DOHH2 (cell line): ENCODE data around the gene AGXT.

ENCODE experiments used
- CTCF ChIP-seq: fragments of 200-600 bp; sonication (generic); IDR thresholded peaks from one replicate; pipeline ENCODE4 v1.5.1; 2014; ENCODE audit warnings: antibody characterized with exemption, mild to moderate bottlenecking, low read depth, low read length; ENCODE audit not compliant: poor library complexity, severe bottlenecking
- EZH2phosphoT487 ChIP-seq: fragments of 200-600 bp; sonication (generic); IDR thresholded peaks from 2 replicates; pipeline ENCODE4 v1.6.1; 2017; ENCODE audit warnings: borderline replicate concordance, mild to moderate bottlenecking, antibody characterized with exemption, low read length, moderate library complexity, mixed read lengths

DNA sequence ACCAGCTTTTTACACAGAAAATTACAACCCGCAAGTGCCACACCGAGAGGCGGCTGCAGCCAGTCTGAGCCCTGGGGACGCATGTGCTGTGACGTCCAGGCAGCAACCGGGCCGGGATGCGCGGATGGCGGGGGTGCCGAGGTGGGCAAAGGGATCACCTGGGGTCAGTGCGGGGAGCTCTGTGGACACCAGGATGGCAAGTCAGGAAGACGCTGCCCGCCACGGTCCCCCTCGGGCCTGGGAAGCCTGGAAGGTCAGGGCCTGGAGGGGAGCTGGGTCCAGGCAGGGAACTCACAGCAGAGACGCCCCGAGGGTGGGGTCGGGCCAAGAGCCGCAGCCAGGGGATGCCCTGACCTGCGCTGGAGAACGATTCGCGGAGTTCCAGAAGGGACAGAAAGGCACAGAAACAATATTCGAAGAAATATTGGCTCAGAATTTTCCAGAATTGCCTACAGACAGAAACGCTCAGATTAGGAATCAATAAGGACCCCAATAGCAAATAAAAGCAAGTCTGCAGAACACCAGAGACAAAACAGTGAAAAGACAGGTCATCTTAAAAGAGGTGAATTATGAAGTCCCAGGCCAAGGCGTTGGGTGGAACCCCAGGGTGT is 36.9 kb upstream of the AGXT start:
- TF ChIP-seq CTCF (no peak), EZH2phosphoT487 (no peak)
